ENCODE measurements around the gene GCN1.

GCN1 gene

GRCh38 chr12:120172053-120172452, 22.5 kb downstream of the GCN1 start:
- Mint-ChIP-seq H3K36me3 (ENCODE audit: insufficient read depth) (peaks cover 95% of the 10 kb centered on the region), H3K4me1 (ENCODE audit: low read depth in 2 of 2) (peaks cover 0 to 2% of the 10 kb centered on the region in 2 donors), H3K27ac (no peak overlapping the region), H3K27me3 (no peaks in the 10 kb centered on the region), H3K9me3 (no peaks in the 10 kb centered on the region), H3K4me3 (no peak overlapping the region)
- ATAC-seq (replicated peaks) (no peak), DNase-seq (no peak)

DNA sequence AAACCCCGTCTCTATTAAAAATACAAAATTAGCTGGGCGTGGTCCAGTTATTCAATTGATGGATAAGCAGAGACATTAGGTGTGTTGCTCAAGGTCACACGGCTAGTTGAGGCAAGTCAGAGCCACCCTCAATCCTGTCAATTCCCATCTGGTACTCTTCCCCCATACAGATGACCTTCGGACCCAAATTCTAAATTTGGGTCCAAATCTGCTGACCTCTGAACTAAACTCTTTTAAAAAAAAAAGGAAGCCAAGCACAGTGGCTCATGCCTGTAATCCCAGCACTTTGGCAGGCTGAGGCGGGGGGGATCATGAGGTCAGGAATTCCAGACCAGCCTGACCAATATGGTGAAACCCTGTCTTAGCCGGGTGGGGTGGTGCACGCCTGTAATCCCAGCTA, 23.9 kb downstream of the GCN1 start:
- DNase-seq (no peak), ATAC-seq (replicated peaks) (no peak)
- Mint-ChIP-seq H3K36me3 (ENCODE audit: insufficient read depth) (peaks cover 92% of the 10 kb centered on the region), H3K27me3 (no peaks in the 10 kb centered on the region), H3K9me3 (no peaks in the 10 kb centered on the region), H3K4me1 (ENCODE audit: low read depth in 2 of 2) (peaks cover 0 to 2% of the 10 kb centered on the region in 2 donors), H3K27ac (no peak overlapping the region), H3K4me3 (no peak overlapping the region)

- H3K4me3 Mint-ChIP-seq = no peak overlapping the region
- no peak for ATAC-seq (replicated peaks)
- no peak for DNase-seq
- H3K4me1 Mint-ChIP-seq (ENCODE audit: low read depth in 2 of 2) = peaks cover 0 to 2% of the 10 kb centered on the region in 2 donors
- H3K27ac Mint-ChIP-seq = no peak overlapping the region
- H3K36me3 Mint-ChIP-seq (ENCODE audit: insufficient read depth) = peaks cover 90% of the 10 kb centered on the region
- H3K9me3 Mint-ChIP-seq = no peaks in the 10 kb centered on the region
- H3K27me3 Mint-ChIP-seq = no peaks in the 10 kb centered on the region
Measured at GRCh38 chr12:120169946-120170345, 24.6 kb downstream of the GCN1 start.

- DNase-seq (no peak), ATAC-seq (replicated peaks) (no peak)
- Mint-ChIP-seq H3K27me3 (no peaks in the 10 kb centered on the region), H3K4me3 (no peak overlapping the region), H3K9me3 (no peaks in the 10 kb centered on the region), H3K36me3 (ENCODE audit: insufficient read depth) (peaks cover 84% of the 10 kb centered on the region), H3K4me1 (ENCODE audit: low read depth in 2 of 2) (no peaks in the 10 kb centered on the region), H3K27ac (peak overlapping the region in 1 of 2 donors; percentile 75)
Measured at GRCh38 chr12:120168337-120168736, 26.2 kb downstream of the GCN1 start.

GRCh38 chr12:120167529-120168095, 26.9 kb downstream of the GCN1 start:
- no peak overlapping the region for H3K27ac Mint-ChIP-seq
- ATAC-seq (replicated peaks) = no peak

GRCh38 chr12:120164293-120164692, 30.2 kb downstream of the GCN1 start:
- H3K4me3 Mint-ChIP-seq = no peak overlapping the region
- H3K27me3 Mint-ChIP-seq = no peaks in the 10 kb centered on the region
- H3K4me1 Mint-ChIP-seq (ENCODE audit: low read depth in 2 of 2) = peaks cover 0 to 3% of the 10 kb centered on the region in 2 donors
- ATAC-seq (replicated peaks) = no peak
- peaks cover 60% of the 10 kb centered on the region for H3K36me3 Mint-ChIP-seq (ENCODE audit: insufficient read depth)
- no peaks in the 10 kb centered on the region for H3K9me3 Mint-ChIP-seq
- no peak for DNase-seq
- no peak overlapping the region for H3K27ac Mint-ChIP-seq

More at GRCh38 chr12:120167529-120168095, 26.9 kb downstream of the GCN1 start:
- Mint-ChIP-seq H3K4me3 (no peak overlapping the region), H3K27me3 (no peaks in the 10 kb centered on the region), H3K9me3 (no peaks in the 10 kb centered on the region), H3K36me3 (ENCODE audit: insufficient read depth) (peaks cover 80% of the 10 kb centered on the region), H3K4me1 (ENCODE audit: low read depth in 2 of 2) (no peaks in the 10 kb centered on the region)
- no peak for DNase-seq

DNA sequence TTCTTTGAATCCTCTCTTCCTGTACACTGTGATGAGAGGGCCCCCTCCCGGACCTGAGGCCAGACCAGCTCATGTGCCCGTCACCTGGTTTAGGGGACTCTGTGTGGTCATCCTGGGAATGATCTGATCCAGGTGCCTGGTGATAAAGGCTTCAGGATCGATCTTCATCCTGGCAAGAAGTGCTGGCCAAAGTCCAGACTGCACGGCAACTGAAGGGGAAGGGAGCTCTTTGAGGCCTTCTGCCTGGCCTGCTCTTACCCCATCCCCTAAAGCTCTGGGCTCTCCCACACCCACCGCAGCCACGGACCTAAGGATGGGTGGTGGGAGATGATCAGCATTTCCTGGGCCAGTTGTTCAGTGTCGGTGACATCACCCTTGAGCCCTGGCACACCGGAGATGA, 31.8 kb downstream of the GCN1 start:
- DNase-seq = no peak
- H3K27ac Mint-ChIP-seq = no peak overlapping the region
- ATAC-seq (replicated peaks) = no peak
- no peaks in the 10 kb centered on the region for H3K27me3 Mint-ChIP-seq
- H3K4me1 Mint-ChIP-seq (ENCODE audit: low read depth in 2 of 2) = peaks cover 0 to 3% of the 10 kb centered on the region in 2 donors
- no peaks in the 10 kb centered on the region for H3K9me3 Mint-ChIP-seq
- H3K4me3 Mint-ChIP-seq = no peak overlapping the region
- H3K36me3 Mint-ChIP-seq (ENCODE audit: insufficient read depth) = peaks cover 60% of the 10 kb centered on the region

DNA sequence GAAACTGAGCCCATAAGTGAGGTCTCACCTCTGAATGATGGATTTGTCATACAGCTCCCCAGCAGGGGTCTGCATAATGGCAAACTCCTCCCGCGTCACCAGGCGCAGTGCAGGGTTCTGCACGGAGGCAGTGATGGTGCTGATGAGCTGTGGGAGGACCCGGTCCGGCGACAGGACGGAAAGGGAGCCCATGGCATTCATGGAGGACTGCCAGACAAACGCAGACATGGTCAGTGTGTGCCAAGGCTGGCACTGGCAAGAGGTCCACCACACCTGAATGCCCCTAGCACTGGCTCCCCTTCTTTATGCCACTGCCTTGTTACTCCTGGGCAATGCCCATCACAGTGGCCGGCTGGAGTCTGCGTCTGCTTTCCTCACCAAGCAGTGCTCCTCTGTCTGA, 32.7 kb downstream of the GCN1 start:
- DNase-seq (no peak), ATAC-seq (replicated peaks) (no peak)
- H3K27me3 Mint-ChIP-seq = no peaks in the 10 kb centered on the region
- H3K9me3 Mint-ChIP-seq = no peaks in the 10 kb centered on the region
- H3K36me3 Mint-ChIP-seq (ENCODE audit: insufficient read depth) = peaks cover 61% of the 10 kb centered on the region
- H3K4me1 Mint-ChIP-seq (ENCODE audit: low read depth in 2 of 2) = peaks cover 2 to 10% of the 10 kb centered on the region in 2 donors
- no peak overlapping the region for H3K27ac Mint-ChIP-seq
- no peak overlapping the region for H3K4me3 Mint-ChIP-seq

DNA sequence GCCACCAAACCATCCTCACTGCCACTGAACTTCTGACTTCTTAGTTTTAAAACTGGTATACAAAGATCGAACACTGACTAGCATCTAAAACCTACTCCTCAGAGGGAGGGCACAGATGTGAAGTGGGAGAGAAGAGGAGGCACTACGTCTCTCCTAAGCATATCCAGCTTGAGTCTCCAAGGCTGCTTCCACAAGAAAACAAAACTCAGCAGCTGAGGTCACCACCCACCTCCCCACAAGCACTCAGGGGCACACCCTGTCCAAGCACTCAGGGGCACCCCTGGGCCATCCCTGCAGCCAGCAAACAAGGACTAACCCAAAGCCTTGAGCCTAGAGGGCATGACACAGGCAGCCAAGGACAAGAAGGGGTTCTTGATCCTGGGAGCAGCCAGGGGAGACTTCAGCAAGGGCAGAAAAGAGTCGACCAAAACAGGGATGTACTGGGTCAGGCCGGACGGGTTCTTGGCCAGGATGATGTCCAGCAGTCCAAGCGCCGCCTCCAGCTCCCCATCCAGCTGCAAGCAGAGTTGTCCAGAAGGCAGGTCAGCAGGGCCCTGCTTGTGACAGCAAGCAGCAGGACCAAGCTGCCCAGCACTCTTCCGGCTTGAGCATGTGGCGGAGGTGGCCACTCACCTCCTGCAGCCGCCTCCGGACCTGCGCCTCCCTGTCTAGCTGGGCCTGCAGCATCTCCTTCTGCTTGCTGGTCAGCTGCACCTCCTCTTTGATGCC, 34.8 kb downstream of the GCN1 start:
- H3K27ac Mint-ChIP-seq = peak overlapping the region; percentile 15 to 71
- no peak for ATAC-seq (replicated peaks)
- peaks cover 64% of the 10 kb centered on the region for H3K36me3 Mint-ChIP-seq (ENCODE audit: insufficient read depth)
- H3K27me3 Mint-ChIP-seq = no peaks in the 10 kb centered on the region
- no peaks in the 10 kb centered on the region for H3K9me3 Mint-ChIP-seq
- no peak overlapping the region for H3K4me3 Mint-ChIP-seq
- no peak for DNase-seq
- H3K4me1 Mint-ChIP-seq (ENCODE audit: low read depth in 2 of 2) = peaks cover 7 to 16% of the 10 kb centered on the region in 2 donors

- no peaks in the 10 kb centered on the region for H3K9me3 Mint-ChIP-seq
- H3K36me3 Mint-ChIP-seq (ENCODE audit: insufficient read depth) = peaks cover 68% of the 10 kb centered on the region
- ATAC-seq (replicated peaks) (no peak), DNase-seq (no peak)
- H3K27me3 Mint-ChIP-seq = no peaks in the 10 kb centered on the region
- no peak overlapping the region for H3K27ac Mint-ChIP-seq
- no peak overlapping the region for H3K4me3 Mint-ChIP-seq
- H3K4me1 Mint-ChIP-seq (ENCODE audit: low read depth in 2 of 2) = peaks cover 7 to 16% of the 10 kb centered on the region in 2 donors
Measured at GRCh38 chr12:120158351-120158750, 36.2 kb downstream of the GCN1 start.

GRCh38 chr12:120157678-120158077, 36.8 kb downstream of the GCN1 start:
- no peaks in the 10 kb centered on the region for H3K27me3 Mint-ChIP-seq
- DNase-seq (no peak), ATAC-seq (replicated peaks) (no peak)
- H3K9me3 Mint-ChIP-seq = no peaks in the 10 kb centered on the region
- H3K36me3 Mint-ChIP-seq (ENCODE audit: insufficient read depth) = peaks cover 69% of the 10 kb centered on the region
- peak overlapping the region; percentile 33 to 41 for H3K27ac Mint-ChIP-seq
- peaks cover 7 to 16% of the 10 kb centered on the region in 2 donors for H3K4me1 Mint-ChIP-seq (ENCODE audit: low read depth in 2 of 2)
- no peak overlapping the region for H3K4me3 Mint-ChIP-seq

GRCh38 chr12:120156315-120157259, 37.9 kb downstream of the GCN1 start:
- Mint-ChIP-seq H3K27ac (peak overlapping the region; percentile 78 to 91), H3K27me3 (no peaks in the 10 kb centered on the region), H3K9me3 (no peaks in the 10 kb centered on the region), H3K4me1 (ENCODE audit: low read depth in 2 of 2) (peaks cover 7 to 16% of the 10 kb centered on the region in 2 donors), H3K36me3 (ENCODE audit: insufficient read depth) (peaks cover 75% of the 10 kb centered on the region), H3K4me3 (peak overlapping the region; percentile 42 to 43)
- ATAC-seq (replicated peaks) = peak; percentile 66
- peak in 1 of 3 experiments; percentile 6 for DNase-seq

GRCh38 chr12:120155072-120155471, 39.4 kb downstream of the GCN1 start:
- ATAC-seq (replicated peaks) (no peak), DNase-seq (no peak)
- H3K27me3 Mint-ChIP-seq = no peaks in the 10 kb centered on the region
- H3K9me3 Mint-ChIP-seq = no peaks in the 10 kb centered on the region
- peak overlapping the region in 1 of 2 donors; percentile 53 for H3K27ac Mint-ChIP-seq
- H3K4me3 Mint-ChIP-seq = no peak overlapping the region
- peaks cover 87% of the 10 kb centered on the region for H3K36me3 Mint-ChIP-seq (ENCODE audit: insufficient read depth)
- H3K4me1 Mint-ChIP-seq (ENCODE audit: low read depth in 2 of 2) = peaks cover 7 to 13% of the 10 kb centered on the region in 2 donors
